Superior temporal gyrus (tissue), 1 donor: ENCODE measurements around the gene FXYD3.
A peak's percentile ranks its signal among the peaks of the same experiment; 100 is the strongest.

ENCODE experiments used
- DNase-seq: peaks from one replicate; pipeline ENCODE4 v3.0.0-alpha.2; 2016; ENCODE audit errors: extremely low spot score

Gene FXYD3, protein sequence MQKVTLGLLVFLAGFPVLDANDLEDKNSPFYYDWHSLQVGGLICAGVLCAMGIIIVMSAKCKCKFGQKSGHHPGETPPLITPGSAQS

GRCh38 chr19:35115177-35115951 lies at the start of gene FXYD3:
Gene FXYD3 (plus strand): TSS chr19:35115823. CDS start chr19:35119377, 3,554 bp downstream.
- peak; percentile 86 for DNase-seq

DNA sequence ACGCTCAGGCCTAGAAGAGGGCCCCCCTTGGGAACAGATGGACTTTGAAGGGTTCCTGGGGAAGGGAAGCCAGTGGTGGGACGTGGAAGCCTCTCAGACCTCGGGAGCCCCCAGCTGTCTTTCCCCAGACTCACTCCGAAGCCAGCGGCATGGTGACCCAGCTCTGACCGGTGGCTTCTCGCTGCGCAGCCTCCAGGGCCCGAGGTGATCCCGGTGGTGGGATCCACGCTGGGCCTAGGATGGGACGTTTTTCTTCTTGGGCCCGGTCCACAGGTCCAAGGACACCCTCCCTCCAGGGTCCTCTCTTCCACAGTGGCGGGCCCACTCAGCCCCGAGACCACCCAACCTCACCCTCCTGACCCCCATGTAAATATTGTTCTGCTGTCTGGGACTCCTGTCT lies 49.5 kb upstream of the FXYD3 start:
- no peak for DNase-seq

- DNase-seq: peak; percentile 97
These were observed 48.7 kb upstream of the FXYD3 start for GRCh38 chr19:35066691-35067563.

DNA sequence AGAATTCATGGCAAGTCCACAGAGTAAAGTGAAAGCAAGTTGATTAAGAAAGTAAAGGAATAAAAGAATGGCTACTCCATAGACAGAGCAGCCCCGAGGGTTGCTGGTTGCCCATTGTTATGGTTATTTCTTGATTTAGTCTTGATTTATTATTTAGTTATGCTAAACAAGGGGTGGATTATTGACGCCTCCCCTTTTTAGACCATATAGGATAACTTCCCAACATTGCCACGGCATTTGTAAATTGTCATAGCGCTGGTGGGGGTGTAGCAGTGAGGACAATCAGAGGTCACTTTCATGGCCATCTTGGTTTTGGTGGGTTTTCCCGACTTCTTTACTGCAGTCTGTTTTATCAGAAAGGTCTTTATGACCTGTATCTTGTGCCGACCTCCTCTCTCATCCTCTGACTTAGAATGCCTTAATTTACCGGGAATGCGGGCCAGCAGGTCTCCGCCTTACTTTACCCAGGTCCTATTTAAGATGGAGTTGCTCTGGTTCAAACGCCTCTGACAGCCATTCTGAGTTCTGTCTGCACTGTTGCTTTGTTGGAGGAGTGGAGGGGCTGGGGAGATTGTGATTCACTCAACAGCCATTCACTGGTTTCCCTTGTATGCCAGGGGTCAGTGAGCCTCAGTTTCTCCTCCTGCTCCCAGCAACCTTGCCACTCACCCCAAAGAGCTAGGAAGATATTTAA lies 46.5 kb upstream of the FXYD3 start:
- no peak for DNase-seq

DNA sequence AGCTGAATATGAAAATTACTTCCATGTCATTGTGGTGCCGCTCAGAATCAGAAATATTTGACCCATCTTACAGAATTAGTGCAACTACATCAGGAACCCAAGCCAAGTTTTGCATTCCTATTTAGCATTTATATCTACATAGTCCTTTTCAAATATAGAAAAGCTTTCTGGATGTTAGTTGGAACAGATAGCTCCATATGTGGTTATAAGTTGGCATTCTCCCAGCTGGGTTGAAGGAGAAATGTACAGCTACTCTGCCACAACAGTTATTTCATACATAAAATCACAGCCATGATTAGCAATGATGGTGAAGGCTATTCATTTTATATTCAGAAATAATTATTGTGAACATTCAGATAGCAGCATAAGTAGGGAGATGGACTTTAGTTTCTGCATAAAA lies 45.9 kb upstream of the FXYD3 start:
- peak; percentile 59 for DNase-seq

GRCh38 chr19:35070471-35070870 lies 45.2 kb upstream of the FXYD3 start:
- no peak for DNase-seq

DNA sequence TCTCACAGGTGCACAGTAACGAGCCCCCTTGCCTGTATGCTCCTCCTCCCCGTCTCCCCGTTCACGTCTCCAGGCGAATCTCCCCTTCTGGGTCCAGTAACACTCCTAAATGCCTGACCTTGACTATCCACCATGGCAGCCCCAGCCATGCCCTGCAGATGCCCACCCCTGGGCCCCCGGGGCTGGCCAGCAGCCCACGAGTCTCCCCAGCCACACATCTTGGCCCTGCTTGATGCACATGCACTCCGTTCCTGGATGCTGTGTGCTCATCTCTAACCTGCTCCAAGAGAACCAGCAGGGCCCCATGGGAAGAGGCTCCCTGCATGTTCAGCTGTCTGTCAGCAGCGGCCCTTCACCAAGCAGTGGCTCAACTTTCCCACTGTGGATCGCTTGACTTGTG lies 42.1 kb upstream of the FXYD3 start:
- DNase-seq: no peak

DNA sequence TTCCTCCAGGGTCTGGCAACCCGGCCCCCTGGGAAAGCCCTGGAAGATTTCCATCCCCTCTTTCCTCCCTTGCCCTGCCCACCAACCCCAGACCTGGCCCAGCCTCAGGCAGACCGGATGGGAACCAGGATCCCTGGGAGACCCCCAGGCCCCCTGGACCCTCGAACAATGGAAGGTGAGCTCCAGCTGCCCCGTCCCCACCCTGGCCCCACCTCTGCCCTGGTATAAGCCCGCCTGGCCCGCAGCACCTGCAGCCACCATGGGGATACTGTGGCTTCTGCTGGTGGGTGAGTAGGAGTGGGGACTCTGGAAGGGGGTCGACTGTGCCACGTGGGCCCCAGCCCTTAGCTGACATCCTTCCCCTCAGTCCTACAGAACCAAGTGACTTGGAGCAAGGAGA lies 41.7 kb upstream of the FXYD3 start:
- no peak for DNase-seq

- DNase-seq: no peak
These were observed 41.0 kb upstream of the FXYD3 start for GRCh38 chr19:35074426-35075201.

- no peak for DNase-seq
These were observed 40.2 kb upstream of the FXYD3 start for GRCh38 chr19:35075202-35076025.

DNA sequence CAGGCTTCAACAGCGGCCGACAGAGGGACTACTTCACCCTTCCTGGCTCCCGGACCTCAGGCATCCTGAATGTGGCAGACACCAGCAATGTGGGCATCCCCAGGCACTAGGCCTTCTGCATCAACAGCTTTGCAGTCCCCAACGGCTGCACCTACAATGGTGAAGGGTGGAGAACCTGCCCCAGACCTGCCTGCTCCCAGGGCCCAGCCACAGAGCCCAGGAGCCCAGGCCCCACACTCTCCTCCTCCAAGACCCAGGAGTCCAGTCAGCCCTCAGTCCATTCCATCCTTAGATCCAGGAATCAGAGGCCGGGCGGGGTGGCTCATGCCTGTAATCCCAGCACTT lies 39.6 kb upstream of the FXYD3 start:
- DNase-seq: no peak

GRCh38 chr19:35076657-35077056 lies 39.0 kb upstream of the FXYD3 start:
- no peak for DNase-seq

- DNase-seq: no peak
These were observed 38.0 kb upstream of the FXYD3 start for GRCh38 chr19:35077411-35078223.

DNA sequence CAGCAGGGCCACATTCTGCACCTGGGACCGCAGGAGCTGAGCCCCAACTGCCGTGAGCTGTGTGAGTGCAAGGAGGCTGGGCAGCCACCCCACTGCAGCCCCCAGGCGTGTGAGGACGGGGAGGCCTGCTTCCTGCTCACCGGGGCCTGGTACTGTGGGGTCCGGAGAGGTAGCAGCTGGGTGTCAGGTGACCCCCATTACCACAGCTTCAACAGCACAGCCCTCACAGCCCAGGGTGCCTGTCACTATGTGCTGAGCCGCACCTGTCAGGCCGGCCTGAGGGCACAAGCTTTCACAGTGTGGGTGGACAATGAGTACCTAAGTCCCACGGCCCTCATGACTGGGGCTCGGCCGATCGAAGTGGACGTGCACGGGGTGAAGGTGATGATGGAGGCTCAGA lies 35.8 kb upstream of the FXYD3 start:
- no peak for DNase-seq

GRCh38 chr19:35080613-35081170 lies 34.9 kb upstream of the FXYD3 start:
- no peak for DNase-seq

DNA sequence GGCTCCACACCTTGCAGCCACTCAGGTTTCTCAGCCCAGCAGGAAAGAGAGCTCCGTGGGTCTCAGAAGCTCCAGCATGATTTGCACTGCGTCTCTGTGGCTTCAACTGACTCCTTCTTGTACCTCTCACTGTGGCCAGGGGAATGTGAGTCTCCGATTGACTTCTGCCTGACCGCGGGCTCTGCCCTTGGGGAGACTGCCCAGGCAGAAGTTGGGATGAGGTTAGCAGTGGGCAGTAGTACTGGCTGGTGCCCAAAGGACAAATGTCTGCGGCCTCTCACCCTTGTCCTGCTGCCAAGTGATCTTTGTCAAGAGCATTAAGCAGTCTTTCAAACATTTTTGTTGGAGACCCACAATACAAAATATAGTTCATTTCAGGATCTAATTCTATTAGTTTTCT lies 34.4 kb upstream of the FXYD3 start:
- DNase-seq: no peak

DNA sequence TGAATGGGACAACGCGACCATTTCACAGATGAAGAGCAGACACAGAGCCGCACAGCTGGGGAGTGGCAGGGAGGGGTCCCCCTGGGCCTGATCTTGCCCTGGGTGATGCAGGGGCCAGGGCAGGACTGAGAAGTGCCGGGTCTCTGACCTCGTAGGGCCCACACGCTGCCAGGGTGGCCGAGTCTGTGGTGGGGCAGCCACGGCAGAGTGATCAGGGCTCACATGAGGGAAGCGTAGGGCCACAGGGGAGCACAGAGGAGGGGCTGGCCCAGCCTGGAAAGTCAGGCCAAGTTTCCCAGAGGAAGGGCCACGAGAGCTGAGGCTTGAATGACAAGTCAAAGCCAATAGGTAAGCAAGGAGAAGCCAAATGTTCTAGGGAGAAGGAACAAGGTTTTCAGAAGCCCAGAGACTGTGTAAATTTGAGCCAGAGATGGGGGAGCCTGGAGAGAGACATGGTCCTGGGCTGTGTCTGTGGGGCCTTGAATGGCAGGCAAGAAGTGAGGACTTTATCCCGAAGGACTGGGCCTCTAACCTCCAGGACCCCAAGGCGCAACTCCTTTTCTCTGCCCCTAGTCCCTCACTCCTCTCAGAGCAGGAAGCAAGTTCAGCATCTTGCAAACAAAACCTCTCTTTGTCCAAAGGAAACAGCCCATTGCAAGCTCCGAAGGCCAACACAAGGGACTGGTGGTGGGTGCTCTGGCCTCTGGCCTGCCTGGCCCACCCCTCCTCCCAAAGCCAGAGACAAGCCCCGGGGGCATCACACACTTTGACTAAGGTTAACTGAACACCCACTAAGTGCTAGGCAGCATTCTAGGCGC lies 31.7 kb upstream of the FXYD3 start:
- DNase-seq: no peak

GRCh38 chr19:35084509-35084762 lies 31.2 kb upstream of the FXYD3 start:
- DNase-seq: no peak

- DNase-seq: peak; percentile 63
These were observed 29.7 kb upstream of the FXYD3 start for GRCh38 chr19:35085947-35086346.
